Gastroesophageal sphincter (tissue), 2 donors: ENCODE results near the gene LARGE1.

Experiments used
- POLR2A ChIP-seq, 2 donors: fragments of 450-650 bp; IDR thresholded peaks; one replicate each; pipeline ENCODE4 v1.6.1; 2017; ENCODE audit warnings: antibody characterized with exemption in 2 of 2, mild to moderate bottlenecking in 2 of 2, moderate library complexity in 1 of 2
- POLR2AphosphoS5 ChIP-seq: sonication (generic); formaldehyde crosslinking; IDR thresholded peaks from one replicate; pipeline ENCODE4 v1.6.1; 2017; ENCODE audit warnings: antibody characterized with exemption

DNA sequence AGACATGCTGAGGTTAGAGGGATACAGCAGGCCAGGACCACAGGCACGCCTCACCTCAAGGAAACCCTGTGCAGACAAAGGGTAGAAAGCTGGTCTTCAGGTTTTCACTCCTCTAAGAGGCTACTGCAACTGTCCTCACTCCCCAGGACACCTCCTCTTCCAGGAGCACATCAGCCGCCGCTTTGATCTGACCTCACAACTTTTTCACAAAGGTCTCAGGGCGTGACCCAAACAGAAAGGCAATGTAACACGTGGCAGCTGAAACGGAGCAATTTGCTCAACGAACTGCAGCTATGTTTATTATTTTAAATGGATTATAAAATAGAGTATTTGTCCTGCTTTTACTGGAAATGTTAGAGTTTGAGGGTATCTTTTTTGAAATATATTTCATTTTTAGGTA is 46.1 kb downstream of the LARGE1 start:
- TF ChIP-seq POLR2A (IDR thresholded peaks at IDR 0.05), result no peak
- TF ChIP-seq POLR2AphosphoS5, result no peak
